ENCODE data around the gene PKIG. TPM values are rescaled to one million over a fixed set of nuclear protein-coding genes. Genes with fewer than 3 reads are reported as not detected.
A peak's percentile ranks its signal among the peaks of the same experiment; 100 is the strongest.

Gene PKIG
- total RNA-seq, 1 experiment from 2014 or later = 27.0 TPM

DNA sequence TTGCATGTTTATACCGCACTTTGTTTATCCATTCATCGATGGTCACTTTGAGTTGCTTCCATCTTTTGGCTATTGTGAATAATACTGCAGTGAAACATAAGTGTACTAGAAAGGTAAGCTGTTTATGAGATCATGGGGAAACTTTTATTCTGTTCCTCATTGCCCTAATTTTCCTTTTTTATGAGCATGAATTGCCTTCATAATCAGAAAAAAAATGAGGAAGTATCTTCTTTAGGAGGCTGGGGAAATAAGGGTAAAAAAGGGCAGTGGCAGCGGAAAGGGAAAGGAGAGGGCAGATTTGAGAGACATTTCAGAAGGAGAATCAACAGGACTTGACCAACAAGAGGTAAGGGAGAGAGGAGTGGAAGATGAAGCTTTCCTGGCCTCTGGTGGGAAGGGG, 46.2 kb upstream of the PKIG start:
- no peak overlapping the region for H3K27ac ChIP-seq (ENCODE audit: insufficient read length, low read depth, low read length)
- Mint-ChIP-seq H3K9me3 (no peaks in the 10 kb centered on the region), H3K27me3 (ENCODE audit: low read depth) (no peaks in the 10 kb centered on the region), H3K4me3 (no peak overlapping the region), H3K4me1 (peaks cover 7 to 8% of the 10 kb centered on the region in 2 experiments), H3K36me3 (ENCODE audit: insufficient read depth in 1 of 3, low read depth in 3 of 3) (no peaks in the 10 kb centered on the region), H3K27ac (peak overlapping the region in 1 of 3 experiments; percentile 76; a peak in 2 of 7 replicates)
- H3K23ac ChIP-seq (ENCODE audit: insufficient read length, low read depth, low read length) = no peak overlapping the region
- no peak overlapping the region for H3K9ac ChIP-seq (ENCODE audit: extremely low read depth, insufficient read length, low read length)
- peaks cover 14% of the 10 kb centered on the region for H3K23me2 ChIP-seq (ENCODE audit: insufficient read length, low read depth, low read length, poor library complexity, severe bottlenecking)
- no peak overlapping the region for H2BK20ac ChIP-seq (ENCODE audit: low read depth, low read length, poor library complexity, severe bottlenecking)
- H4K20me1 ChIP-seq (ENCODE audit: control insufficient read depth, insufficient read depth, insufficient read length) = no peaks in the 10 kb centered on the region
- H3K4me2 ChIP-seq (ENCODE audit: insufficient read depth, insufficient read length, low read length) = no peak overlapping the region
- no peak overlapping the region for H2BK15ac ChIP-seq (ENCODE audit: low read depth, low read length)
- H2AFZ ChIP-seq (ENCODE audit: low read length) = no peak overlapping the region
- no peak overlapping the region for H3K4ac ChIP-seq (ENCODE audit: low read depth, low read length)
- no peak overlapping the region for H2BK120ac ChIP-seq (ENCODE audit: low read depth, low read length, poor library complexity, severe bottlenecking)
- H2BK12ac ChIP-seq (ENCODE audit: insufficient read length, low read depth, low read length) = no peak overlapping the region
- H2BK5ac ChIP-seq (ENCODE audit: insufficient read length, low read length) = no peak overlapping the region
- no peak overlapping the region for H3K56ac ChIP-seq (ENCODE audit: insufficient read length, low read depth, low read length)
- H3K14ac ChIP-seq (ENCODE audit: insufficient read depth, low read length) = no peak overlapping the region
- H3K79me2 ChIP-seq (ENCODE audit: insufficient read depth, low read length) = no peaks in the 10 kb centered on the region
- DNase-seq = no peak
- H4K8ac ChIP-seq (replicated peaks; ENCODE audit: insufficient read length, low read depth, low read length) = no peak overlapping the region
- no peaks in the 10 kb centered on the region for H3K27me3 ChIP-seq (ENCODE audit: insufficient read depth, low read length)
- no peak overlapping the region for H3T11ph ChIP-seq (ENCODE audit: low read length)
- no peak overlapping the region for H3K18ac ChIP-seq (ENCODE audit: insufficient read length, low read depth, low read length)
- no peak overlapping the region for H4K5ac ChIP-seq (ENCODE audit: insufficient read length, low read depth, low read length)
- H2AK5ac ChIP-seq (ENCODE audit: insufficient read length, low read length) = no peak overlapping the region
- H3K9me3 ChIP-seq (ENCODE audit: control insufficient read depth, low read depth, low read length) = no peaks in the 10 kb centered on the region
- no peaks in the 10 kb centered on the region; the same call in 1 of the 2 replicates for H3K4me1 ChIP-seq (ENCODE audit: insufficient read depth, low read length)
- TF ChIP-seq, protein P1, sequence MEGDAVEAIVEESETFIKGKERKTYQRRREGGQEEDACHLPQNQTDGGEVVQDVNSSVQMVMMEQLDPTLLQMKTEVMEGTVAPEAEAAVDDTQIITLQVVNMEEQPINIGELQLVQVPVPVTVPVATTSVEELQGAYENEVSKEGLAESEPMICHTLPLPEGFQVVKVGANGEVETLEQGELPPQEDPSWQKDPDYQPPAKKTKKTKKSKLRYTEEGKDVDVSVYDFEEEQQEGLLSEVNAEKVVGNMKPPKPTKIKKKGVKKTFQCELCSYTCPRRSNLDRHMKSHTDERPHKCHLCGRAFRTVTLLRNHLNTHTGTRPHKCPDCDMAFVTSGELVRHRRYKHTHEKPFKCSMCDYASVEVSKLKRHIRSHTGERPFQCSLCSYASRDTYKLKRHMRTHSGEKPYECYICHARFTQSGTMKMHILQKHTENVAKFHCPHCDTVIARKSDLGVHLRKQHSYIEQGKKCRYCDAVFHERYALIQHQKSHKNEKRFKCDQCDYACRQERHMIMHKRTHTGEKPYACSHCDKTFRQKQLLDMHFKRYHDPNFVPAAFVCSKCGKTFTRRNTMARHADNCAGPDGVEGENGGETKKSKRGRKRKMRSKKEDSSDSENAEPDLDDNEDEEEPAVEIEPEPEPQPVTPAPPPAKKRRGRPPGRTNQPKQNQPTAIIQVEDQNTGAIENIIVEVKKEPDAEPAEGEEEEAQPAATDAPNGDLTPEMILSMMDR (conservative IDR thresholded peaks at IDR 0.05) = no peak
- peaks cover 3% of the 10 kb centered on the region for H3K79me1 ChIP-seq (ENCODE audit: insufficient read depth, low read depth, low read length, poor library complexity, severe bottlenecking)
- H4K91ac ChIP-seq (ENCODE audit: insufficient read length, low read depth, low read length) = no peak overlapping the region
- no CpG with 5 or more reads among the region's 3 CpGs for WGBS (ENCODE audit: extremely low coverage, insufficient read length, low lambda C conversion rate)
